Fibroblast of the aortic adventitia (primary cell): ENCODE measurements around the gene B3GAT1. TPM values are rescaled to one million over a fixed set of nuclear protein-coding genes. Genes with fewer than 3 reads are reported as not detected.

Source experiments
- DNase-seq: peaks from one replicate; pipeline ENCODE4 v3.0.0-alpha.2; 2010; ENCODE audit warnings: low read depth
- H3K4me3 ChIP-seq: 2 replicates; pipeline ENCODE4 v1.5.1; 2011; ENCODE audit warnings: low read depth, mild to moderate bottlenecking, control low read depth, low read length, moderate library complexity
- total RNA-seq: library from RNA; depleted of rRNA; stranded (reverse); fragments of >200 nt; gene quantifications from 2 replicates; pipeline ENCODE4 v1.2.3, GENCODE V29; 2012; ENCODE audit warnings: low replicate concordance
- TF ChIP-seq, protein P1 (sequence below): IDR thresholded peaks from 2 replicates; pipeline ENCODE4 v1.5.1; 2011; ENCODE audit warnings: mild to moderate bottlenecking, low read length, control low read depth, inconsistent platforms; ENCODE audit not compliant: insufficient read depth

Gene B3GAT1
- total RNA-seq, 1 donor, result not detected

- no peak overlapping the region for H3K4me3 ChIP-seq
- TF ChIP-seq, protein P1, sequence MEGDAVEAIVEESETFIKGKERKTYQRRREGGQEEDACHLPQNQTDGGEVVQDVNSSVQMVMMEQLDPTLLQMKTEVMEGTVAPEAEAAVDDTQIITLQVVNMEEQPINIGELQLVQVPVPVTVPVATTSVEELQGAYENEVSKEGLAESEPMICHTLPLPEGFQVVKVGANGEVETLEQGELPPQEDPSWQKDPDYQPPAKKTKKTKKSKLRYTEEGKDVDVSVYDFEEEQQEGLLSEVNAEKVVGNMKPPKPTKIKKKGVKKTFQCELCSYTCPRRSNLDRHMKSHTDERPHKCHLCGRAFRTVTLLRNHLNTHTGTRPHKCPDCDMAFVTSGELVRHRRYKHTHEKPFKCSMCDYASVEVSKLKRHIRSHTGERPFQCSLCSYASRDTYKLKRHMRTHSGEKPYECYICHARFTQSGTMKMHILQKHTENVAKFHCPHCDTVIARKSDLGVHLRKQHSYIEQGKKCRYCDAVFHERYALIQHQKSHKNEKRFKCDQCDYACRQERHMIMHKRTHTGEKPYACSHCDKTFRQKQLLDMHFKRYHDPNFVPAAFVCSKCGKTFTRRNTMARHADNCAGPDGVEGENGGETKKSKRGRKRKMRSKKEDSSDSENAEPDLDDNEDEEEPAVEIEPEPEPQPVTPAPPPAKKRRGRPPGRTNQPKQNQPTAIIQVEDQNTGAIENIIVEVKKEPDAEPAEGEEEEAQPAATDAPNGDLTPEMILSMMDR, result no peak
- no peak for DNase-seq
Observed at GRCh38 chr11:134433806-134434205, 21.8 kb upstream of the B3GAT1 start.

GRCh38 chr11:134433251-134433650 lies 21.2 kb upstream of the B3GAT1 start:
- DNase-seq, result no peak
- TF ChIP-seq, protein P1, result no peak
- no peak overlapping the region for H3K4me3 ChIP-seq

DNA sequence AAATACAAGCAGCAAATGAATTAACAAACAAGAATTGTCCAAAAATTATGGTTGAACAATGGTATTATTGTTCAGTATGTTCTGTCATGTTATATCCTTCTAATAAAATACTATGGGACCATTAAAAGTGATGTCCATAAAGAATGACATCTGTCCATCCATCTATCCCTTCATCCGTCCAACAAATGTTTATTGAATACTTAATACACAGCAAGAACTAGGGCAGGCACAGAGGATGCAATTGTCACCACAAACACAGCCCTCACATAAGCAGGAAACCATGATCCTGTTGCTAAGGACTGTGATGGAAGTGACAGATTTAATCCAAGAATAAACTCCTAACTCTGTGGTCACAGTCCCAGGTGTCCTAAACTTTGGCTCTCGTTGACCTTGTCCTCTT lies 20.7 kb upstream of the B3GAT1 start:
- TF ChIP-seq, protein P1, result no peak
- no peak overlapping the region for H3K4me3 ChIP-seq
- no peak for DNase-seq

- H3K4me3 ChIP-seq, result no peak overlapping the region
- TF ChIP-seq, protein P1, result no peak
- DNase-seq, result no peak
Observed at GRCh38 chr11:134429106-134429505, 17.1 kb upstream of the B3GAT1 start.

GRCh38 chr11:134425816-134426536 lies 13.9 kb upstream of the B3GAT1 start:
- TF ChIP-seq, protein P1, result no peak
- H3K4me3 ChIP-seq, result no peak overlapping the region
- DNase-seq, result no peak

GRCh38 chr11:134425413-134425812 lies 13.4 kb upstream of the B3GAT1 start:
- TF ChIP-seq, protein P1, result no peak
- no peak for DNase-seq
- no peak overlapping the region for H3K4me3 ChIP-seq

- no peak for DNase-seq
- no peak overlapping the region for H3K4me3 ChIP-seq
- TF ChIP-seq, protein P1, result no peak
Observed at GRCh38 chr11:134423106-134423505, 11.1 kb upstream of the B3GAT1 start.
